IPS-20b (cell line): Measurements from ENCODE around the gene POU2F1.

Experiments
- H3K27ac ChIP-seq: one replicate; pipeline ENCODE4 v1.5.1; 2013; ENCODE audit warnings: low read length
- H3K27me3 ChIP-seq: 2 replicates; pipeline ENCODE4 v1.6.1; 2013; ENCODE audit warnings: mild to moderate bottlenecking, low read length, inconsistent platforms; ENCODE audit not compliant: insufficient read depth
- H3K36me3 ChIP-seq: 2 replicates; pipeline ENCODE4 v1.6.1; 2013; ENCODE audit warnings: low read depth, mild to moderate bottlenecking, inconsistent platforms, low read length, moderate library complexity; ENCODE audit not compliant: insufficient read depth
- H3K4me1 ChIP-seq: 2 replicates; pipeline ENCODE4 v1.6.1; 2013; ENCODE audit warnings: mild to moderate bottlenecking, control low read depth, inconsistent platforms, low read length, moderate library complexity; ENCODE audit not compliant: insufficient read depth
- H3K4me3 ChIP-seq: 2 replicates; pipeline ENCODE4 v1.5.1; 2013; ENCODE audit warnings: mild to moderate bottlenecking, low read length, inconsistent platforms
- H3K9ac ChIP-seq: 2 replicates; pipeline ENCODE4 v1.6.1; 2013; ENCODE audit warnings: low read depth, mild to moderate bottlenecking, inconsistent platforms, low read length, moderate library complexity
- H3K9me3 ChIP-seq: 2 replicates; pipeline ENCODE4 v1.6.1; 2013; ENCODE audit warnings: mild to moderate bottlenecking, low read depth, low read length, inconsistent platforms; ENCODE audit not compliant: insufficient read depth

The POU2F1 gene

GRCh38 chr1:167288390-167289074 is 67.8 kb downstream of the POU2F1 start:
- Histone ChIP-seq H3K27me3 (no peaks in the 10 kb centered on the region), H3K9me3 (no peaks in the 10 kb centered on the region), H3K27ac (peak overlapping the region; percentile 18), H3K9ac (no peak overlapping the region), H3K4me3 (no peak overlapping the region), H3K4me1 (peaks cover 21% of the 10 kb centered on the region; the same call in 1 of the 2 replicates), H3K36me3 (no peaks in the 10 kb centered on the region)

- no peak overlapping the region for H3K9ac ChIP-seq
- H3K9me3 ChIP-seq: no peaks in the 10 kb centered on the region
- H3K27ac ChIP-seq: no peak overlapping the region
- peaks cover 21% of the 10 kb centered on the region; the same call in 1 of the 2 replicates for H3K4me1 ChIP-seq
- no peaks in the 10 kb centered on the region for H3K36me3 ChIP-seq
- H3K4me3 ChIP-seq: no peak overlapping the region
- no peaks in the 10 kb centered on the region for H3K27me3 ChIP-seq
Observed at GRCh38 chr1:167289075-167289442, 68.4 kb downstream of the POU2F1 start.

- Histone ChIP-seq H3K9me3 (no peaks in the 10 kb centered on the region), H3K4me1 (peaks cover 21% of the 10 kb centered on the region; the same call in 1 of the 2 replicates), H3K36me3 (no peaks in the 10 kb centered on the region), H3K4me3 (no peak overlapping the region), H3K27ac (no peak overlapping the region), H3K9ac (no peak overlapping the region), H3K27me3 (no peaks in the 10 kb centered on the region)
Observed at GRCh38 chr1:167289966-167290365, 69.3 kb downstream of the POU2F1 start.

- no peak overlapping the region for H3K9ac ChIP-seq
- H3K4me1 ChIP-seq: peaks cover 16% of the 10 kb centered on the region; the same call in 1 of the 2 replicates
- no peaks in the 10 kb centered on the region for H3K9me3 ChIP-seq
- no peaks in the 10 kb centered on the region for H3K36me3 ChIP-seq
- H3K27me3 ChIP-seq: no peaks in the 10 kb centered on the region
- no peak overlapping the region for H3K27ac ChIP-seq
- H3K4me3 ChIP-seq: no peak overlapping the region
Observed at GRCh38 chr1:167291539-167292185, 71.0 kb downstream of the POU2F1 start.

- Histone ChIP-seq H3K36me3 (no peaks in the 10 kb centered on the region), H3K9me3 (no peaks in the 10 kb centered on the region), H3K27ac (no peak overlapping the region), H3K4me1 (peaks cover 15% of the 10 kb centered on the region; the same call in 1 of the 2 replicates), H3K4me3 (no peak overlapping the region), H3K9ac (no peak overlapping the region), H3K27me3 (no peaks in the 10 kb centered on the region)
Observed at GRCh38 chr1:167292216-167292615, 71.5 kb downstream of the POU2F1 start.

- H3K9ac ChIP-seq: no peak overlapping the region
Observed at GRCh38 chr1:167293057-167293456, 72.4 kb downstream of the POU2F1 start.

GRCh38 chr1:167294528-167294927 is 73.8 kb downstream of the POU2F1 start:
- no peaks in the 10 kb centered on the region for H3K27me3 ChIP-seq
- no peak overlapping the region for H3K27ac ChIP-seq

More at GRCh38 chr1:167293057-167293456, 72.4 kb downstream of the POU2F1 start:
- H3K4me3 ChIP-seq: no peak overlapping the region
- H3K9me3 ChIP-seq: no peaks in the 10 kb centered on the region
- H3K27ac ChIP-seq: no peak overlapping the region
- peaks cover 11% of the 10 kb centered on the region; the same call in 1 of the 2 replicates for H3K4me1 ChIP-seq
- no peaks in the 10 kb centered on the region for H3K27me3 ChIP-seq
- H3K36me3 ChIP-seq: no peaks in the 10 kb centered on the region

GRCh38 chr1:167297222-167298214 is 76.8 kb downstream of the POU2F1 start:
- no peaks in the 10 kb centered on the region for H3K27me3 ChIP-seq

More at GRCh38 chr1:167294528-167294927, 73.8 kb downstream of the POU2F1 start:
- Histone ChIP-seq H3K36me3 (no peaks in the 10 kb centered on the region), H3K4me3 (no peak overlapping the region), H3K9me3 (no peaks in the 10 kb centered on the region), H3K4me1 (peaks cover 2% of the 10 kb centered on the region; the same call in 1 of the 2 replicates), H3K9ac (no peak overlapping the region)

GRCh38 chr1:167298325-167298724 is 77.6 kb downstream of the POU2F1 start:
- Histone ChIP-seq H3K27me3 (no peaks in the 10 kb centered on the region), H3K4me3 (no peak overlapping the region), H3K9me3 (no peaks in the 10 kb centered on the region), H3K9ac (no peak overlapping the region), H3K36me3 (no peaks in the 10 kb centered on the region), H3K4me1 (peaks cover 5% of the 10 kb centered on the region; the same call in 1 of the 2 replicates), H3K27ac (no peak overlapping the region)

More at GRCh38 chr1:167297222-167298214, 76.8 kb downstream of the POU2F1 start:
- no peak overlapping the region for H3K9ac ChIP-seq
- H3K9me3 ChIP-seq: no peaks in the 10 kb centered on the region
- H3K36me3 ChIP-seq: no peaks in the 10 kb centered on the region
- no peak overlapping the region for H3K4me3 ChIP-seq
- H3K4me1 ChIP-seq: peaks cover 5% of the 10 kb centered on the region; the same call in 1 of the 2 replicates
- H3K27ac ChIP-seq: no peak overlapping the region

GRCh38 chr1:167301355-167301754 is 80.7 kb downstream of the POU2F1 start:
- H3K4me3 ChIP-seq: no peak overlapping the region
- H3K4me1 ChIP-seq: peaks cover 5% of the 10 kb centered on the region; the same call in 1 of the 2 replicates
- no peaks in the 10 kb centered on the region for H3K9me3 ChIP-seq
- no peak overlapping the region for H3K9ac ChIP-seq
- no peaks in the 10 kb centered on the region for H3K27me3 ChIP-seq
- H3K27ac ChIP-seq: no peak overlapping the region
- H3K36me3 ChIP-seq: no peaks in the 10 kb centered on the region

- H3K27me3 ChIP-seq: no peaks in the 10 kb centered on the region
- H3K4me3 ChIP-seq: no peak overlapping the region
- no peak overlapping the region for H3K27ac ChIP-seq
- H3K9ac ChIP-seq: no peak overlapping the region
- H3K4me1 ChIP-seq: 0 out of 2 replicates have a peak, but pooled peaks cover 3% of the 10 kb centered on the region
- H3K9me3 ChIP-seq: no peaks in the 10 kb centered on the region
- H3K36me3 ChIP-seq: no peaks in the 10 kb centered on the region
Observed at GRCh38 chr1:167304165-167304564, 83.5 kb downstream of the POU2F1 start.
